Skeletal muscle satellite cell (primary cell): ENCODE results near the gene SPAG16.

ENCODE experiments used
- H3K27me3 ChIP-seq: 2 replicates; pipeline ENCODE4 v1.7.0; 2013; ENCODE audit warnings: low read length; ENCODE audit not compliant: control insufficient read depth, insufficient read depth
- H3K36me3 ChIP-seq: 2 replicates; pipeline ENCODE4 v1.7.0; 2013; ENCODE audit warnings: mild to moderate bottlenecking, control low read depth, low read length; ENCODE audit not compliant: insufficient read depth
- H3K4me1 ChIP-seq: 2 replicates; pipeline ENCODE4 v1.7.0; 2013; ENCODE audit warnings: low read length; ENCODE audit not compliant: control insufficient read depth, insufficient read depth
- H3K4me2 ChIP-seq: 2 replicates; pipeline ENCODE4 v1.7.0; 2013; ENCODE audit warnings: mild to moderate bottlenecking, low read length
- H3K4me3 ChIP-seq: 2 replicates; pipeline ENCODE4 v1.7.0; 2013; ENCODE audit warnings: low read length
- H3K9ac ChIP-seq: 2 replicates; pipeline ENCODE4 v1.7.0; 2013; ENCODE audit warnings: mild to moderate bottlenecking, low read depth, low read length, moderate library complexity
- H3K9me3 ChIP-seq: replicated peaks from 2 replicates; pipeline ENCODE4 v1.7.0; 2013; ENCODE audit warnings: mild to moderate bottlenecking, control low read depth, low read length

Gene SPAG16

GRCh38 chr2:214196260-214196659 is 912.0 kb downstream of the SPAG16 start:
- H3K27me3 ChIP-seq, result no peaks in the 10 kb centered on the region
- no peak overlapping the region for H3K4me2 ChIP-seq
- H3K36me3 ChIP-seq, result no peaks in the 10 kb centered on the region
- no peaks in the 10 kb centered on the region for H3K9me3 ChIP-seq
- H3K4me3 ChIP-seq, result no peak overlapping the region
- H3K9ac ChIP-seq, result no peak overlapping the region
- H3K4me1 ChIP-seq, result peaks cover 5% of the 10 kb centered on the region

DNA sequence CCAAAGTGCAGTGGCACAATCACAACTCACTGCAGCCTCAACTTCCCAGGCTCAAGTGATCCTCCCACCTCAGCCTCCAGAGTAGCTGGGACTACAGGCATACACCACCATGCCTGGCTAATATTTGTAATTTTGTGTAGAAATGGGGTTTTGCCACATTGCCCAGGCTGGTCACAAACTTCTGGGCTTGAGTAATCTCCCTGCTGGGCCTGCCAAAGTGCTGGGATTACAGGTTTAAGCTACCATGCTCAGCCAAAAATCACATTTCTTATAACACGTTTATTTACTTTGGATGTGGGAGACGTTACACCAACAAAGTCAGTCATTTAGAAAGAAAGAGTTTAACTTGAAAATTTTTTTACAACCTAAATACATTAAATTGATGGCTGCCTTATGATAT is 917.6 kb downstream of the SPAG16 start:
- peaks cover 12% of the 10 kb centered on the region for H3K4me1 ChIP-seq
- H3K4me2 ChIP-seq, result no peak overlapping the region
- no peaks in the 10 kb centered on the region for H3K36me3 ChIP-seq
- H3K27me3 ChIP-seq, result no peaks in the 10 kb centered on the region
- H3K9ac ChIP-seq, result no peak overlapping the region
- H3K9me3 ChIP-seq, result no peaks in the 10 kb centered on the region
- H3K4me3 ChIP-seq, result no peak overlapping the region

- Histone ChIP-seq H3K4me3 (no peak overlapping the region), H3K36me3 (no peaks in the 10 kb centered on the region)
Observed at GRCh38 chr2:214203214-214203613, 919.0 kb downstream of the SPAG16 start.

DNA sequence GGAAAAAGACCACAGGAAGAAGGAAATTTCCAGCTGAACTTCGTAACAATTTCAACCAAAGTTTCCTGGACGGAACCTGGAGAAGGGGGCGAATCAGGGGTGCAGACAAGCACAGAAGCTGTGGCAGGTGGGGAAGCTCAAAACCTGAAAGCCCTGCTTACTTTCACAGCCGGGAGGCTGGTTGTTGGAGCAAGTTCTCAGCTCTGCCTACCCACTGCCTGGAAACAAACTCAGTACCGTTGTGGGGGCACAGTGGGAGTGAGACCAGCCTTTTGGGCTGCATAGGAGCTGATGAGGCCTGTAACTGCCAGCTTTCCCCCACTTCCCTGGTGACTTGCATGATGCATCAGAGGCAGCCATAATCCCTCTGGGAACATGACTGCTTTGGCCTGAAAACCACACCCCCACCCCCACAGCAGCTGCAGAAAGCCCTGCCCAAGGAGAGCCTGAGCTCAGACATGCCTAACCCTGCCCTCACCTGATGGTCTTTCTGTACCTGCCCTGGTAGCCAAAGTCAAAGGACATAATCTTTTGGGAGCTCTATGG is 919.6 kb downstream of the SPAG16 start:
- no peak overlapping the region for H3K9ac ChIP-seq
- H3K4me1 ChIP-seq, result peaks cover 12% of the 10 kb centered on the region
- H3K27me3 ChIP-seq, result no peaks in the 10 kb centered on the region
- H3K36me3 ChIP-seq, result no peaks in the 10 kb centered on the region
- no peak overlapping the region for H3K4me3 ChIP-seq
- H3K9me3 ChIP-seq, result no peaks in the 10 kb centered on the region
- H3K4me2 ChIP-seq, result no peak overlapping the region

More at GRCh38 chr2:214203214-214203613, 919.0 kb downstream of the SPAG16 start:
- no peak overlapping the region for H3K9ac ChIP-seq
- no peaks in the 10 kb centered on the region for H3K9me3 ChIP-seq
- H3K4me1 ChIP-seq, result peaks cover 12% of the 10 kb centered on the region
- H3K27me3 ChIP-seq, result no peaks in the 10 kb centered on the region
- no peak overlapping the region for H3K4me2 ChIP-seq

GRCh38 chr2:214215107-214215506 is 930.8 kb downstream of the SPAG16 start:
- no peak overlapping the region for H3K4me3 ChIP-seq
- no peaks in the 10 kb centered on the region for H3K4me1 ChIP-seq
- no peak overlapping the region for H3K9ac ChIP-seq
- no peaks in the 10 kb centered on the region for H3K9me3 ChIP-seq
- H3K27me3 ChIP-seq, result no peaks in the 10 kb centered on the region
- no peaks in the 10 kb centered on the region for H3K36me3 ChIP-seq
- no peak overlapping the region for H3K4me2 ChIP-seq

GRCh38 chr2:214217136-214217535 is 932.9 kb downstream of the SPAG16 start:
- H3K9ac ChIP-seq, result no peak overlapping the region
- H3K9me3 ChIP-seq, result no peaks in the 10 kb centered on the region
- no peaks in the 10 kb centered on the region for H3K4me1 ChIP-seq
- H3K4me3 ChIP-seq, result no peak overlapping the region
- no peak overlapping the region for H3K4me2 ChIP-seq
- H3K36me3 ChIP-seq, result no peaks in the 10 kb centered on the region
- H3K27me3 ChIP-seq, result no peaks in the 10 kb centered on the region

DNA sequence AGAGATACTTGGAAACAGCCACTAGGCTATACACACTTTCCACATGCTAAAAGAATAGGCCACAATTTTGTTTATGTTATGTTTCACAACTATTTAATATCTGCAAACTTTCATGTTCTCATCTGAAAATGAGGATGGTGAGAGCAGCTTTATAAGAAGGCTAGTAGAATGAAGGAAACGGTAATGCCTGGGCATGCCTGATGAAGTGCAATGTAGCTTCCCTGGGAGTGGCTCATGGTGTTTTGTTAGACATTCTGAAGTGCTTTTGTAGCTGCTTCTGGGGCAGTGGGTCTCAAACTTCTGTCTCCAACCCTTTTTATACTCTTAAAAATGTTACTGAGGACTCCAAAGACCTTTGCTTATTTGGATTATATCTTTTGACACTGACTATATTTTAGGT is 933.3 kb downstream of the SPAG16 start:
- no peak overlapping the region for H3K4me2 ChIP-seq
- H3K4me1 ChIP-seq, result no peaks in the 10 kb centered on the region
- H3K9ac ChIP-seq, result no peak overlapping the region
- H3K27me3 ChIP-seq, result no peaks in the 10 kb centered on the region
- H3K4me3 ChIP-seq, result no peak overlapping the region
- no peaks in the 10 kb centered on the region for H3K9me3 ChIP-seq
- H3K36me3 ChIP-seq, result no peaks in the 10 kb centered on the region

GRCh38 chr2:214220251-214220650 is 936.0 kb downstream of the SPAG16 start:
- Histone ChIP-seq H3K36me3 (no peaks in the 10 kb centered on the region), H3K4me2 (no peak overlapping the region), H3K4me1 (no peaks in the 10 kb centered on the region), H3K27me3 (no peaks in the 10 kb centered on the region), H3K9ac (no peak overlapping the region), H3K9me3 (no peaks in the 10 kb centered on the region), H3K4me3 (no peak overlapping the region)

DNA sequence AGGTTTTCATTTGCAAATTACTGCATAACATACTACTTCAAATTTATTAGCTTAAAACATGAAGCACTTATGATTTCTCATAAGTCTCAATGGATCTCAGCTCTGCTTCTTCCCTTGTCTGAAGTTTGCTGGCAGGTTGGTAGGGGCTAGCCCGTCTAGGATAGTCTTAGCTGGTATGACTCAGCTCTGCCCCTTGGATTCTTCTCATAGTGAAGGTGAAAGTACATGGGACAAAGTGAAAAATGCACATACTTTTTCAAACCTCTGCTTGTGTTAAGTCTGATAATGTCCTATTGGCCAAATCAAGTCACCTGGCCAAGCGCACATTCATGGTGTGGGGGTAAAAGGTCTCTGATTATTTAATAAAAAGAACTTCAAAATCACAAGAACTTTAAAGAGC is 941.8 kb downstream of the SPAG16 start:
- Histone ChIP-seq H3K4me3 (no peak overlapping the region), H3K36me3 (no peaks in the 10 kb centered on the region), H3K4me2 (no peak overlapping the region), H3K9me3 (no peaks in the 10 kb centered on the region), H3K27me3 (no peaks in the 10 kb centered on the region), H3K9ac (no peak overlapping the region), H3K4me1 (no peaks in the 10 kb centered on the region)

GRCh38 chr2:214232271-214232670 is 948.0 kb downstream of the SPAG16 start:
- H3K4me2 ChIP-seq, result no peak overlapping the region
- H3K9me3 ChIP-seq, result no peaks in the 10 kb centered on the region
- H3K4me3 ChIP-seq, result no peak overlapping the region
- no peaks in the 10 kb centered on the region for H3K36me3 ChIP-seq
- H3K4me1 ChIP-seq, result no peaks in the 10 kb centered on the region
- no peaks in the 10 kb centered on the region for H3K27me3 ChIP-seq
- no peak overlapping the region for H3K9ac ChIP-seq

- no peak overlapping the region for H3K4me2 ChIP-seq
- H3K9me3 ChIP-seq, result no peaks in the 10 kb centered on the region
- H3K36me3 ChIP-seq, result no peaks in the 10 kb centered on the region
- H3K4me1 ChIP-seq, result no peaks in the 10 kb centered on the region
- H3K4me3 ChIP-seq, result no peak overlapping the region
- H3K27me3 ChIP-seq, result no peaks in the 10 kb centered on the region
- H3K9ac ChIP-seq, result no peak overlapping the region
Observed at GRCh38 chr2:214233164-214233563, 948.9 kb downstream of the SPAG16 start.

DNA sequence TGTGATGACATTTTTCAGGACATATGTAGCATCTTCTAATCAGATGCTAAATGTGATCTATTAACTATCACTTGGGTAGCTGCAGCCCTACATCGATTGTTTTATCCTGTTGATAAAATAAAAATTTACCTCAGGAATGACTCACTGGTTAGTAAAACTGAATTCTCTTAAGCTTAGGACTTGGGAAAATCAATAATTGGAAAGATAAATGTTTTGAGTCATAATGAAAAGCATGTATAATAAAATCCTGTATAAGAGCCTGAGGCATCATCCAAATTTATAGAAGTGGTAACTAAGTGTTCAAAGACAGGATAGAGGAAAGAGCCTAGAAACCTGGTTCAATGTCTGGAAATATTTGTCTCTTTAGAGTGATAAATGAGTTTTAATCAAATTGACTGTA is 958.5 kb downstream of the SPAG16 start:
- Histone ChIP-seq H3K9me3 (no peaks in the 10 kb centered on the region), H3K4me1 (no peaks in the 10 kb centered on the region), H3K9ac (no peak overlapping the region), H3K4me3 (no peak overlapping the region), H3K4me2 (no peak overlapping the region), H3K36me3 (no peaks in the 10 kb centered on the region), H3K27me3 (no peaks in the 10 kb centered on the region)
